ENCODE data around the gene STPG3. TPM values are rescaled to one million over a fixed set of nuclear protein-coding genes. Genes with fewer than 3 reads are reported as not detected.

STPG3 gene
- total and polyA plus RNA-seq, 2 of the 13 experiments (the other 11 are each of a cell fraction or from before 2014, with no cell fraction given) = not detected

- no peak overlapping the region for H3K27ac ChIP-seq (ENCODE audit: extremely low read length, insufficient read depth, low read length)
- no peak overlapping the region for H3K4me2 ChIP-seq (ENCODE audit: low read depth, low read length)
- intact Hi-C loops (cut with micrococcal nuclease; ENCODE audit: unreplicated experiment) (no loop called here), in situ Hi-C loops (cut with HindIII; ENCODE audit: extremely low pct_ligation_motif_present, low pct_unique_long_range_greater_than_20kb) (loop anchor here (10.0 kb wide), 1 partner anchor 243 kb away; no protein-coding TSS in a partner anchor)
- TF ChIP-seq ZNF124 (CRISPR knock-in tag; IDR thresholded peaks at IDR 0.05) (no peak), ZNF484 (CRISPR knock-in tag; IDR thresholded peaks at IDR 0.05; ENCODE audit: borderline replicate concordance, low read depth) (no peak), JUNB (CRISPR knock-in tag; IDR thresholded peaks at IDR 0.05; ENCODE audit: borderline replicate concordance) (no peak), TFDP2 (CRISPR knock-in tag; IDR thresholded peaks at IDR 0.05) (no peak), ATF7-NPFF (CRISPR knock-in tag; IDR thresholded peaks at IDR 0.05; ENCODE audit: low read depth) (no peak), RBFOX2 (IDR thresholded peaks at IDR 0.05; ENCODE audit: low read depth, low read length) (0 out of 2 replicates have a peak, but pooled peaks have one; percentile 24), ZNF768 (CRISPR knock-in tag; IDR thresholded peaks at IDR 0.05) (no peak), SSRP1 (CRISPR knock-in tag; IDR thresholded peaks at IDR 0.05) (no peak)
- ChIA-PET CTCF (ENCODE audit: low intra/inter-chr PET ratio, low total read pairs) (no interaction called here), POLR2A (no interaction called here)
- no peaks in the 10 kb centered on the region; a peak in 1 of 5 replicates for H3K27me3 ChIP-seq (ENCODE audit: control insufficient read depth in 1 of 2, insufficient read depth in 2 of 2, low read length in 2 of 2)
- no peaks in the 10 kb centered on the region for H4K20me1 ChIP-seq (ENCODE audit: insufficient read depth, low read length)
- no peaks in the 10 kb centered on the region for H3K9me3 ChIP-seq (ENCODE audit: low read length)
- WGBS (ENCODE audit: low lambda C conversion rate) = 95% methylated on average over 22 of the region's 39 CpGs
- H3K36me3 ChIP-seq (replicated peaks in 1 of 2; ENCODE audit: control insufficient read depth in 1 of 2, insufficient read depth in 2 of 2, low read length in 2 of 2) = peaks cover 0 to 7% of the 10 kb centered on the region in 2 experiments; a peak in 2 of 5 replicates
- no peak overlapping the region for H3K4me3 ChIP-seq (replicated peaks in 1 of 3; ENCODE audit: insufficient read depth in 1 of 3, low read depth in 2 of 3, low read length in 3 of 3)
- no peak overlapping the region for H2AFZ ChIP-seq (ENCODE audit: low read length)
- no TSS peak for BruUV-seq (replicated peaks)
- no peak overlapping the region for H3K9ac ChIP-seq (ENCODE audit: insufficient read depth, low read depth, low read length)
- DNase-seq (ENCODE audit: low spot score) = no peak
- peaks cover 7% of the 10 kb centered on the region; the same call in 1 of the 2 replicates for H3K4me1 ChIP-seq (ENCODE audit: insufficient read depth, low read length)
- ATAC-seq = no peak
- H3K79me2 ChIP-seq (ENCODE audit: insufficient read depth, low read length) = peaks cover 6% of the 10 kb centered on the region
- no peak for FAIRE-seq
These were observed 30.4 kb downstream of the STPG3 start for GRCh38 chr9:137281345-137282116.

Data from HepG2 (cell line).